ENCODE data around the gene EFCAB12.
"Not testable (repeated sequence)": the region's sequence is repeated elsewhere in the genome, so short reads cannot be mapped to it uniquely, and the experiment has no call there.

The EFCAB12 gene

GRCh38 chr3:129369711-129370110 is 58.7 kb downstream of the EFCAB12 start:
- TF ChIP-seq CTCF (IDR thresholded peaks at IDR 0.05), result no peak
- no peak overlapping the region for H3K27ac ChIP-seq
- no peak overlapping the region for H3K9ac ChIP-seq
- H3K4me2 ChIP-seq (ENCODE audit: low read length), result no peak overlapping the region
- no peaks in the 10 kb centered on the region for H3K36me3 ChIP-seq (ENCODE audit: control insufficient read depth, insufficient read depth, low read length)
- no peak overlapping the region for H3K4me3 ChIP-seq (ENCODE audit: low read depth, low read length)
- H3K79me2 ChIP-seq, result peaks cover 2% of the 10 kb centered on the region
- H3K27me3 ChIP-seq (ENCODE audit: control insufficient read depth, insufficient read depth, low read length), result no peaks in the 10 kb centered on the region
- H3K4me1 ChIP-seq, result peaks cover 9% of the 10 kb centered on the region
- H3K9me3 ChIP-seq (ENCODE audit: control insufficient read depth, low read length), result no peaks in the 10 kb centered on the region
- no peak overlapping the region for H2AFZ ChIP-seq

GRCh38 chr3:129367821-129368220 is 60.6 kb downstream of the EFCAB12 start:
- Histone ChIP-seq H3K4me1 (peaks cover 9% of the 10 kb centered on the region), H3K9me3 (ENCODE audit: control insufficient read depth, low read length) (no peaks in the 10 kb centered on the region), H3K4me2 (ENCODE audit: low read length) (no peak overlapping the region), H3K27me3 (ENCODE audit: control insufficient read depth, insufficient read depth, low read length) (no peaks in the 10 kb centered on the region), H3K9ac (no peak overlapping the region), H3K27ac (no peak overlapping the region), H3K4me3 (ENCODE audit: low read depth, low read length) (no peak overlapping the region), H2AFZ (no peak overlapping the region), H3K79me2 (peaks cover 2% of the 10 kb centered on the region), H3K36me3 (ENCODE audit: control insufficient read depth, insufficient read depth, low read length) (no peaks in the 10 kb centered on the region)
- TF ChIP-seq CTCF (IDR thresholded peaks at IDR 0.05), result no peak

GRCh38 chr3:129366312-129366831 is 62.1 kb downstream of the EFCAB12 start:
- Histone ChIP-seq H3K4me3 (ENCODE audit: low read depth, low read length) (no peak overlapping the region), H3K9me3 (ENCODE audit: control insufficient read depth, low read length) (no peaks in the 10 kb centered on the region), H3K9ac (no peak overlapping the region), H3K27ac (no peak overlapping the region), H3K27me3 (ENCODE audit: control insufficient read depth, insufficient read depth, low read length) (no peaks in the 10 kb centered on the region), H2AFZ (no peak overlapping the region), H3K4me2 (ENCODE audit: low read length) (no peak overlapping the region), H3K79me2 (peaks cover 2% of the 10 kb centered on the region), H3K4me1 (peaks cover 9% of the 10 kb centered on the region), H3K36me3 (ENCODE audit: control insufficient read depth, insufficient read depth, low read length) (no peaks in the 10 kb centered on the region)
- no peak for TF ChIP-seq CTCF (IDR thresholded peaks at IDR 0.05)

GRCh38 chr3:129365296-129366136 is 62.9 kb downstream of the EFCAB12 start:
- Histone ChIP-seq H3K27me3 (ENCODE audit: control insufficient read depth, insufficient read depth, low read length) (no peaks in the 10 kb centered on the region), H3K27ac (no peak overlapping the region), H3K9ac (no peak overlapping the region)

GRCh38 chr3:129364811-129365210 is 63.6 kb downstream of the EFCAB12 start:
- H2AFZ ChIP-seq; H3K4me2 ChIP-seq (ENCODE audit: low read length); H3K9ac ChIP-seq; H3K4me3 ChIP-seq (ENCODE audit: low read depth, low read length); H3K36me3 ChIP-seq (ENCODE audit: control insufficient read depth, insufficient read depth, low read length); H3K27me3 ChIP-seq (ENCODE audit: control insufficient read depth, insufficient read depth, low read length); H3K79me2 ChIP-seq; H3K4me1 ChIP-seq; H3K9me3 ChIP-seq (ENCODE audit: control insufficient read depth, low read length); H3K27ac ChIP-seq: not testable (repeated sequence)

More at GRCh38 chr3:129365296-129366136, 62.9 kb downstream of the EFCAB12 start:
- Histone ChIP-seq H2AFZ (no peak overlapping the region), H3K79me2 (peaks cover 2% of the 10 kb centered on the region), H3K9me3 (ENCODE audit: control insufficient read depth, low read length) (no peaks in the 10 kb centered on the region), H3K4me3 (ENCODE audit: low read depth, low read length) (no peak overlapping the region), H3K4me2 (ENCODE audit: low read length) (no peak overlapping the region), H3K4me1 (peaks cover 9% of the 10 kb centered on the region), H3K36me3 (ENCODE audit: control insufficient read depth, insufficient read depth, low read length) (no peaks in the 10 kb centered on the region)
- no peak for TF ChIP-seq CTCF (IDR thresholded peaks at IDR 0.05)

GRCh38 chr3:129363356-129363755 is 65.1 kb downstream of the EFCAB12 start:
- H3K9me3 ChIP-seq (ENCODE audit: control insufficient read depth, low read length), result not testable (repeated sequence)

More at GRCh38 chr3:129363356-129363755, 65.1 kb downstream of the EFCAB12 start:
- not testable (repeated sequence) for H3K9ac ChIP-seq; H3K36me3 ChIP-seq (ENCODE audit: control insufficient read depth, insufficient read depth, low read length); H3K4me3 ChIP-seq (ENCODE audit: low read depth, low read length); H3K27me3 ChIP-seq (ENCODE audit: control insufficient read depth, insufficient read depth, low read length); H2AFZ ChIP-seq; H3K4me1 ChIP-seq; H3K4me2 ChIP-seq (ENCODE audit: low read length); H3K79me2 ChIP-seq; H3K27ac ChIP-seq
